CD14-positive monocyte (primary cell): ENCODE results near the gene CRX. TPM values are rescaled to one million over a fixed set of nuclear protein-coding genes. Genes with fewer than 3 reads are reported as not detected.

ENCODE experiments used
- DNase-seq, 3 donors: peaks; one replicate each; pipeline ENCODE4 v3.0.0-alpha.2; 2011 to 2022
- H2AFZ ChIP-seq: 2 replicates; pipeline ENCODE4 v1.6.0; 2012; ENCODE audit warnings: mild to moderate bottlenecking, low read depth, low read length, inconsistent platforms; ENCODE audit not compliant: insufficient read depth, poor library complexity, severe bottlenecking
- H3K27ac ChIP-seq, 2 donors: 1 replicate in 1 of 2; 2 replicates in 1 of 2; pipeline ENCODE4 v1.5.1; 2012 to 2013; ENCODE audit warnings: low read length in 2 of 2, control low read depth in 1 of 2, inconsistent platforms in 1 of 2, low read depth in 1 of 2, mild to moderate bottlenecking in 1 of 2
- H3K27me3 ChIP-seq, 2 donors: one replicate each; pipeline versions ENCODE4 v1.6.0 to v1.6.1; 2011 to 2013; ENCODE audit warnings: low read length in 2 of 2; ENCODE audit not compliant: control insufficient read depth in 2 of 2, insufficient read depth in 2 of 2
- H3K36me3 ChIP-seq, 2 donors: replicated peaks in 1 of 2; 1 replicate in 1 of 2; 2 replicates in 1 of 2; pipeline versions ENCODE4 v1.5.1 to v1.6.1; 2012 to 2013; ENCODE audit warnings: low read length in 2 of 2, control low read depth in 1 of 2, inconsistent platforms in 1 of 2, mild to moderate bottlenecking in 1 of 2; ENCODE audit not compliant: insufficient read depth in 2 of 2, control insufficient read depth in 1 of 2
- H3K4me1 ChIP-seq, 2 donors: 1 replicate in 1 of 2; 2 replicates in 1 of 2; pipeline versions ENCODE4 v1.5.1 to v1.6.1; 2012 to 2013; ENCODE audit warnings: low read length in 2 of 2, control low read depth in 1 of 2, inconsistent platforms in 1 of 2, mild to moderate bottlenecking in 1 of 2, moderate library complexity in 1 of 2; ENCODE audit not compliant: insufficient read depth in 2 of 2, control insufficient read depth in 1 of 2
- H3K4me2 ChIP-seq: replicated peaks from 2 replicates; pipeline ENCODE3; 2012; ENCODE audit warnings: low read length, moderate library complexity, mild to moderate bottlenecking; ENCODE audit not compliant: poor library complexity, severe bottlenecking; ENCODE audit errors: extremely low read depth
- H3K4me3 ChIP-seq, 3 experiments: fragments of 200-600 bp in 1 of 3; sonication (generic) in 1 of 3; replicated peaks in 1 of 3; 1 replicate in 2 of 3; 2 replicates in 1 of 3; pipeline ENCODE4 v1.5.1; 2011 to 2013; ENCODE audit warnings: low read length in 3 of 3, mild to moderate bottlenecking in 3 of 3, control low read depth in 2 of 3, low read depth in 2 of 3, inconsistent platforms in 1 of 3, moderate library complexity in 1 of 3
- H3K79me2 ChIP-seq: 2 replicates; pipeline ENCODE4 v1.6.0; 2012; ENCODE audit warnings: mild to moderate bottlenecking, control low read depth, inconsistent platforms, low read length, moderate library complexity; ENCODE audit not compliant: insufficient read depth
- H3K9ac ChIP-seq: 2 replicates; pipeline ENCODE4 v1.6.0; 2017; ENCODE audit warnings: low read length, mild to moderate bottlenecking; ENCODE audit not compliant: insufficient read depth, poor library complexity, severe bottlenecking
- H3K9me3 ChIP-seq, 2 donors: replicated peaks in 1 of 2; 1 replicate in 1 of 2; 2 replicates in 1 of 2; pipeline versions ENCODE4 v1.5.1 to v1.6.1; 2012 to 2013; ENCODE audit warnings: low read length in 2 of 2, control low read depth in 1 of 2; ENCODE audit not compliant: control insufficient read depth in 1 of 2, insufficient read depth in 1 of 2
- H4K20me1 ChIP-seq: 2 replicates; pipeline ENCODE4 v1.6.0; 2012; ENCODE audit warnings: mild to moderate bottlenecking, low read length, control low read depth, moderate library complexity; ENCODE audit not compliant: insufficient read depth
- H3K27ac Mint-ChIP-seq, 7 donors: one replicate each; pipeline ENCODE4 v1.8.0; 2020; ENCODE audit warnings: mild to moderate bottlenecking in 7 of 7, mixed read lengths in 7 of 7, moderate library complexity in 6 of 7, inconsistent platforms in 2 of 7
- H3K27me3 Mint-ChIP-seq, 3 donors: one replicate each; pipeline ENCODE4 v1.8.0; 2021 to 2022; ENCODE audit warnings: low read depth in 3 of 3, mild to moderate bottlenecking in 3 of 3, mixed read lengths in 3 of 3, moderate library complexity in 3 of 3, inconsistent platforms in 1 of 3
- H3K36me3 Mint-ChIP-seq, 2 donors: one replicate each; pipeline ENCODE4 v1.8.0; 2020; ENCODE audit warnings: mixed read lengths in 2 of 2, inconsistent platforms in 1 of 2, mild to moderate bottlenecking in 1 of 2
- H3K4me1 Mint-ChIP-seq: one replicate; pipeline ENCODE4 v1.8.0; 2020; ENCODE audit warnings: mild to moderate bottlenecking, mixed read lengths
- H3K4me3 Mint-ChIP-seq, 2 donors: one replicate each; pipeline ENCODE4 v1.8.0; 2020; ENCODE audit warnings: mild to moderate bottlenecking in 2 of 2, mixed read lengths in 2 of 2, moderate library complexity in 1 of 2
- H3K9me3 Mint-ChIP-seq, 7 donors: one replicate each; pipeline ENCODE4 v1.8.0; 2020 to 2022; ENCODE audit warnings: mixed read lengths in 7 of 7, mild to moderate bottlenecking in 6 of 7, moderate library complexity in 6 of 7, inconsistent platforms in 2 of 7
- WGBS: methylation state at CpG from one replicate; pipeline ENCODE4 v1.1.5; 2013; ENCODE audit warnings: missing lambda C conversion rate; ENCODE audit not compliant: insufficient coverage; 5-methylcytosine and 5-hydroxymethylcytosine counted together
- intact Hi-C, 2 donors: fragments of 100-400 bp; cut with micrococcal nuclease; formaldehyde crosslinking; loops; one replicate each; pipeline versions ENCODE4 v1.15.0 to v1.15.1; 2023
- polyA plus RNA-seq, 3 donors: library from polyadenylated mRNA; depleted of rRNA in 1 of 3; unstranded in 2 of 3; stranded (reverse) in 1 of 3; fragments of 300-500 nt in 2 of 3; fragments of >200 nt in 1 of 3; fragmentation: Illumina TruSeq in 2 of 3; gene quantifications; 1 replicate in 2 of 3; 2 replicates in 1 of 3; pipeline ENCODE4 v1.2.3, GENCODE V29; 2012 to 2021
- TF ChIP-seq, protein P1 (sequence below): fragments of 200-600 bp; IDR thresholded peaks from one replicate; pipeline ENCODE4 v1.8.0; 2022; ENCODE audit warnings: antibody characterized with exemption, mild to moderate bottlenecking

Gene CRX
- polyA plus RNA-seq, 3 donors = not detected

- DNase-seq = no peak
- H3K27ac ChIP-seq = no peak overlapping the region
- intact Hi-C loops = no loop called here
- no peaks in the 10 kb centered on the region for H3K79me2 ChIP-seq
- H3K27me3 Mint-ChIP-seq = peaks cover 0 to 5% (median 0%) of the 10 kb centered on the region in 3 donors
- H2AFZ ChIP-seq = no peak overlapping the region
- no peaks in the 10 kb centered on the region for H3K9me3 ChIP-seq
- H3K27ac Mint-ChIP-seq = no peak overlapping the region
- H3K4me1 Mint-ChIP-seq = no peaks in the 10 kb centered on the region
- no peaks in the 10 kb centered on the region for H3K36me3 Mint-ChIP-seq
- H3K4me2 ChIP-seq = no peak overlapping the region
- no peak overlapping the region for H3K9ac ChIP-seq
- H3K9me3 Mint-ChIP-seq = no peaks in the 10 kb centered on the region
- no peak overlapping the region for H3K4me3 Mint-ChIP-seq
- no peaks in the 10 kb centered on the region for H4K20me1 ChIP-seq
- H3K36me3 ChIP-seq = no peaks in the 10 kb centered on the region
- no peak overlapping the region for H3K4me3 ChIP-seq
- H3K4me1 ChIP-seq = no peaks in the 10 kb centered on the region
- H3K27me3 ChIP-seq = no peaks in the 10 kb centered on the region
- TF ChIP-seq, protein P1, sequence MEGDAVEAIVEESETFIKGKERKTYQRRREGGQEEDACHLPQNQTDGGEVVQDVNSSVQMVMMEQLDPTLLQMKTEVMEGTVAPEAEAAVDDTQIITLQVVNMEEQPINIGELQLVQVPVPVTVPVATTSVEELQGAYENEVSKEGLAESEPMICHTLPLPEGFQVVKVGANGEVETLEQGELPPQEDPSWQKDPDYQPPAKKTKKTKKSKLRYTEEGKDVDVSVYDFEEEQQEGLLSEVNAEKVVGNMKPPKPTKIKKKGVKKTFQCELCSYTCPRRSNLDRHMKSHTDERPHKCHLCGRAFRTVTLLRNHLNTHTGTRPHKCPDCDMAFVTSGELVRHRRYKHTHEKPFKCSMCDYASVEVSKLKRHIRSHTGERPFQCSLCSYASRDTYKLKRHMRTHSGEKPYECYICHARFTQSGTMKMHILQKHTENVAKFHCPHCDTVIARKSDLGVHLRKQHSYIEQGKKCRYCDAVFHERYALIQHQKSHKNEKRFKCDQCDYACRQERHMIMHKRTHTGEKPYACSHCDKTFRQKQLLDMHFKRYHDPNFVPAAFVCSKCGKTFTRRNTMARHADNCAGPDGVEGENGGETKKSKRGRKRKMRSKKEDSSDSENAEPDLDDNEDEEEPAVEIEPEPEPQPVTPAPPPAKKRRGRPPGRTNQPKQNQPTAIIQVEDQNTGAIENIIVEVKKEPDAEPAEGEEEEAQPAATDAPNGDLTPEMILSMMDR = no peak
- 100% methylated on average over 1 of the region's 8 CpGs for WGBS
These were observed 14.3 kb downstream of the CRX start for GRCh38 chr19:47836038-47836437.

DNA sequence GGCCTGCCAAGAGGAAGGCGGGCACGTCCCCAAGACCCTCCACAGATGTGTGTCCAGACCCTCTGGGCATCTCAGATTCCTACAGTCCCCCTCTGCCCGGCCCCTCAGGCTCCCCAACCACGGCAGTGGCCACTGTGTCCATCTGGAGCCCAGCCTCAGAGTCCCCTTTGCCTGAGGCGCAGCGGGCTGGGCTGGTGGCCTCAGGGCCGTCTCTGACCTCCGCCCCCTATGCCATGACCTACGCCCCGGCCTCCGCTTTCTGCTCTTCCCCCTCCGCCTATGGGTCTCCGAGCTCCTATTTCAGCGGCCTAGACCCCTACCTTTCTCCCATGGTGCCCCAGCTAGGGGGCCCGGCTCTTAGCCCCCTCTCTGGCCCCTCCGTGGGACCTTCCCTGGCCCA lies 17.7 kb downstream of the CRX start:
- TF ChIP-seq, protein P1 = no peak
- Histone ChIP-seq H4K20me1 (no peaks in the 10 kb centered on the region), H3K27ac (no peak overlapping the region), H3K9ac (no peak overlapping the region), H3K79me2 (no peaks in the 10 kb centered on the region), H3K4me3 (no peak overlapping the region), H3K4me2 (no peak overlapping the region), H3K9me3 (no peaks in the 10 kb centered on the region), H3K27me3 (no peaks in the 10 kb centered on the region), H3K4me1 (no peaks in the 10 kb centered on the region), H2AFZ (no peak overlapping the region), H3K36me3 (no peaks in the 10 kb centered on the region)
- no peaks in the 10 kb centered on the region for H3K36me3 Mint-ChIP-seq
- H3K4me1 Mint-ChIP-seq = peaks cover 3% of the 10 kb centered on the region
- H3K27me3 Mint-ChIP-seq = peaks cover 1 to 8% (median 4%) of the 10 kb centered on the region in 3 donors
- intact Hi-C loops = no loop called here
- WGBS = 93% methylated on average over 16 of the region's 16 CpGs
- DNase-seq = no peak
- no peak overlapping the region for H3K4me3 Mint-ChIP-seq
- no peaks in the 10 kb centered on the region for H3K9me3 Mint-ChIP-seq
- H3K27ac Mint-ChIP-seq = no peak overlapping the region
